NCI-H1694 treated with DMSO at 0.1 percent for 48 hours (cell line): ENCODE measurements around the gene GMDS.

Experiments used
- DNase-seq: peaks from one replicate; lab custom pipeline; 2025; lab: John Stamatoyannopoulos, UW

GMDS gene

GRCh38 chr6:1586861-1587450, 658.4 kb downstream of the GMDS start:
- no peak for DNase-seq

- DNase-seq, result no peak
These were observed 659.1 kb downstream of the GMDS start for GRCh38 chr6:1586256-1586655.

DNA sequence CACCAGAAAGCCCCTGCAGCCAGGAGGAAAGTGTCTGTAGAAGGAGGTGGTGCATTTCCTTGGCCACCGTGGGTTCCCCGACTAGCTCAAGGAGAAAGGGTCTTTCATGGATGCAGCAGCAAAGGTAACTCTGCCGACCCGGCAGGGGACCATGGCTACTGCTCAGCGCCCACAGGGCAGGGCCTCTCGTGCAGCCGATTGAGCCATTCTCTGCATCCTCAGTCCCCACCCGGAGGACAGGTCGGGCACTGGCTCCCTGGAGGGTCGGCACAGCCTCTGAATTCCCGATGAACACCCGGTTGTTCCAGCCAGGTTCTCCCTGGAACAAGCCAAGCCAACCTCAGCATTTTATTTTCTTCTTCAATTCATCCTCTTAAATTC, 659.7 kb downstream of the GMDS start:
- DNase-seq, result no peak

- DNase-seq, result no peak
These were observed 660.3 kb downstream of the GMDS start for GRCh38 chr6:1584996-1585668.

DNA sequence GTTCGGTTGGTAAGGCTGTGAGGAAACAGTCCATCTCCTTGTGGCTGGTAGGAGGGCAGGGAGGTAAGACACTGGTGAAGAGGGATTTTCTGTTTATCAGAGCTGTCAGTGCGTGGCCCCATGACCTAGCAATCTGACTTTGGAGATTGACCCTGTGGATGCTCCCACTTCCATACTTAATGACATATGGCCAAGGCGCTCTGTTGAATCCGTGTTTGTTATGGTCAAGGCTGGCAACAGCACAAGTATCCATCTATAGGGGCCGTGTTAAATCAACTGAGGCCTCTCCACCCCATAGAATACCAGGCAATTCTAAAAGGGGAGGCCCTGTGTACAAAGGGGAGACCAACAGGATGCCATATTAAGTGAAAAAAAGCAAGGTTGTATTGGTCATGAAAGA, 661.3 kb downstream of the GMDS start:
- no peak for DNase-seq

DNA sequence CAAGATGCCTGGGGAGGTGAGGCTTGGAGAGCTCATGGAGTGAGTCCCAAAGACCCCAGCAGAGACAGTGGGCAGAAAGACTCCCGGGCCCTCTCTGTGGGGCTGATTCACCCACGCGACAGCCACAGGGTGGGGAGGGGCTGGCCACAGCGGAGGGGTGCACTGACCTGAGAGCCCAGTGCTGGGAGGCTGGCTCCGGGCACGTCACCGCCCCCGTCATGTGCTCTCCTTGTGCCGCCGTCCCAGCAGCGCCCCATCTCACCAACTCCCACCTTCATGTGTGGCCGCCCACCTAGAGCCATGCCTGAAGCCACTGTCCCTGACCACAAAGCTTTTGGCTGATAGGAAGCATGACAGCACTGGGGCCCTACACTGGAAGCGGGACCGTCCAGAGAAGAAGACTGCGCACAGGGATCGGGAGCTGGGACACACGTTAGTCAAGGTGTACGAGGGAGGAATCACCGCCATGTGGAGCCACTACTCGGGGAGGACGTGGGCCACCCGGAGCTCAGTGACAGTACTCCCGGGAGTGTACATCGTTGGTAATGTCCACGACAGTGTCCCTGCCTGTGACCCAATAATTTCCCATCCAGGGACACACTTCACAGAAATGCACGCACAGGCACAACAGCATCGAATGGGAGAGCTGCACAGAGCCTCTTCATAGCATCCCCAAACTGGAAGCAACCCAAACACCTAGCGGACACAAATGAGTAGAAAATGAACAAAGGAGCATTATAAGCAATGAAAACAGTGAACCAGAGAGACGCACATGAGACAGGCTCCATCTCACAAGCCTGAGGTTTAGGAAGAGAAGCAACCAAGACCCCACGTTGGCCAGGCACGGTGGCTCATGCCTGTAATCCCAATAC, 664.0 kb downstream of the GMDS start:
- DNase-seq, result no peak

GRCh38 chr6:1580585-1580984, 664.8 kb downstream of the GMDS start:
- DNase-seq, result no peak

GRCh38 chr6:1580109-1580508, 665.3 kb downstream of the GMDS start:
- no peak for DNase-seq

DNA sequence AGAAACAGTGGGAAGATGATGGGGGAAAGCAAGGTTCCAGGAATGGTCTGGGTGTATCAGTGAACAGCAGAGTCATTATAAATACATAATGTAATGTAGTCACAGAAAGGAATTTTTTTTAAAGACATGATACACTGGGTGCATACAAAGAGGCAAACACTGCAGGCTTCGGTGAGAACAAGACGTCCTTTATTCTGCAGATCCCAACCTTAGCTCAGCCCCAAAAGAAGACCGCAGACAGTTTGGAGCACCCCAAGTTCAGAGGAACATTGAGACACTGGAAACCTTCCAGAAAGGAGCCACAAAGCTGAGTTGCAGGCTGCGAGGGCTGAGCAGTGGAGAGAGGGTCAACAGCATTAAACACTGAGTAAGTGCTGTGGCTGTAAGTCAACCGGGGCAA, 666.3 kb downstream of the GMDS start:
- no peak for DNase-seq

DNA sequence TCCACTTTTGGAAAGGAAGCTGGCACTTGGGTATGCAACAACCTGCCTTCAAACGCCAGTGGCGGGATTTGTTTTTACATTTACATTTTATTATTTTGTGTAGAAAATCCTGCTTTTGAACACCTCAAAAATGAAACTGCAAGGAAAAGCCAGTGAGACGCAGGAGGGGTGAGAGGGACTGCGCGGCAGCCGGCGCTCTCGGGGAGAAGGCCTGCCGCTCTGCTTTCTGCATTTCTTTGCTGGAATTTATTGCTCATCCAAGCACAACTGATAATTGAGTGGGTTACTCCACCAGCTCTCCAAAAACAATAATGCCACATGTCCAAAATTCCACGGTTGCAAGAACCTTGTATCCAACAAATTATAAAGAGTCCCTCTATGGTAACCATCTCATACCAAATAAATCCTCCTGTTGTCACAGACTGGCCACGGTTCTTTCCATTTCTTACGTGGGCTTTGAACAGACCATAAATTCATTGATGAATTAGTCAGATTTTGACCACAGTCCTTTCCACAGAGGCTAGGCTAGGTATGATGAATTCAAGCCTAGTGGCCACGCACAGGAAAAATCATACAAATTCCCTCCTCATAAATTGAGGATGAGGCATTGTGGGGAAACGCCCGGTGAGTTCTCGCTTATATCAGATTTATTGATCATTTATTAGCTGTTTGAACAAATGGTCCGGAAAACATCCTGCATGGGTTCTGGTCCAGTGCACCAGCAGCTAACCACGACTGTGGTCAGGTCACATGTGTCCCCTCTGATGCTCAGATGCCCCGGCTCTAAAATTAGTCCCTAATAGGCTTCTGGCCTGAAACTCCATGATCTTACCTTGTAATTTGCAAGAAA, 667.3 kb downstream of the GMDS start:
- DNase-seq, result no peak

- no peak for DNase-seq
These were observed 668.2 kb downstream of the GMDS start for GRCh38 chr6:1577146-1577680.

GRCh38 chr6:1576711-1577110, 668.7 kb downstream of the GMDS start:
- no peak for DNase-seq

DNA sequence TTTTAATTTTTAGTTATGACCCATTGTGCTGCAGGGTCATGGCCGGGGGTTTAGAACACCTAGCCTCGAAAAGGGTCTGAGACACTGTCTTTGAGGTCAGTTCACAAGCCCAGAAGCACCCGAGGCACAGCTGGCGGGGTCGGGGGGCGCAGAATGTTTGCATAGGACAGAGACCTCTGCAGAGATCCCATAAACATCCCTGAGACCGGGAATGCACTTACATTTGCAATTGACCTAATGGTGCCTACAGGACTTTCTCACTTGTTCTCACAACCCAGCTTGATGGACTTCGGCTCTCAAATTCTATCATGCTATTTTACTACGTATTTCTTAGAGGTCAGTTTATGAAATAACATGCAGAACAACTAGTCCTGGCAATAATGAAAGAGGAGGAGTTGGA, 669.2 kb downstream of the GMDS start:
- no peak for DNase-seq

DNA sequence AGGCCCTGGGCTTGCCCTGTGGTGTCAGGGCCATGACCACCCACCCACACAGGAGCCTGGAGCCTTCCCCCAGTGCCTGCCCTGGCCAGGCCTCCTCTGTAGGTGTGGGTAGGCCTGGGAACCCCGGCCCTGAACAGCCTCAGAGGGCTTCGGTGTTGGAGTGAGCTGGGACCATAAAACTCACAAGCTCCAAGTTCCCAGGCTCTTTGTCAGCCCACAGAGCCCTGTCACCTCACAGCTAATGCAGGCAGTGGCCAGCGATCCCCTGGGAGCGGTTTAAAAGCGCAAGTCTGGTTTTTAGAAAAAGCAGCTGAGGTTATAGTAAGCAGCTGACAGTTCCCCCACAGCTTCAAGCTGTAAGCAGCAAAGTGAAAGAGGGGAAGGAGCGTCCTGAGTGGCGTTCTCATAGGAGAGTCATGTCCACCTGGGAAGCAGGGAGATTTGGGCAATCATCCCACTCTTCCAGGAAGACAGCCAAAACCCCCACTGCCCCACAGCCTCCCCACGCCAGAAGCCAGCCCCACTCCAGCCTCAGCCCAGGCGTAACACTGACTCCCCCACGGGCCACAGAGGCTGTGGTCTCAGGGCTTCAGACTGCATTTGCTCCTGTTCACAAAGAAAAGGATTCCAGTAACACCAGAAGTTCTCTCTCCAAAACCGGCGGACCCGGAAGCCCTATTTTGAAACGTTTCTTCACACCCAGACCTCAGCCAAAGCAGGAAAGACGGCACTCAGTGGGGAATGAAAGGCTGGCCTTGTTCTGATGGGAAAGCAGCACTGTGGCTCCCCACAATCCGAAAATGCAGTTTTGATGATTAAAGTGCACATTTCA, 670.0 kb downstream of the GMDS start:
- no peak for DNase-seq

GRCh38 chr6:1574890-1575209, 670.6 kb downstream of the GMDS start:
- DNase-seq, result no peak

GRCh38 chr6:1574083-1574761, 671.2 kb downstream of the GMDS start:
- no peak for DNase-seq
